Right lobe of liver (tissue), 6 donors: Measurements from ENCODE around the gene LMF2. TPM values are rescaled to one million over a fixed set of nuclear protein-coding genes. Genes with fewer than 3 reads are reported as not detected.

Source experiments
- ATAC-seq, 4 donors: fragments of 200-7000 bp; cut with Tn5 transposase; one replicate each; pipeline ENCODE4 v1.9.1; 2020; ENCODE audit warnings: mild to moderate bottlenecking in 4 of 4, moderate library complexity in 4 of 4
- DNase-seq, 3 donors: peaks; one replicate each; pipeline ENCODE4 v3.0.0-alpha.2; 2020
- H3K27ac ChIP-seq, 3 donors: fragments of 200-600 bp; one replicate each; pipeline ENCODE4 v1.8.0; 2022
- H3K27me3 ChIP-seq, 2 donors: fragments of 200-600 bp; one replicate each; pipeline ENCODE4 v1.8.0; 2022
- H3K36me3 ChIP-seq, 4 donors: fragments of 200-600 bp; sonication (generic) in 1 of 4; one replicate each; pipeline versions ENCODE4 v1.5.1 to v1.8.0; 2017 to 2022; ENCODE audit warnings: control low read depth in 1 of 4
- H3K4me1 ChIP-seq, 4 donors: fragments of 200-600 bp; sonication (generic) in 1 of 4; one replicate each; pipeline versions ENCODE4 v1.5.1 to v1.8.0; 2017 to 2022; ENCODE audit warnings: control low read depth in 1 of 4
- H3K4me3 ChIP-seq, 3 donors: fragments of 200-600 bp; one replicate each; pipeline ENCODE4 v1.8.0; 2022
- H3K9me3 ChIP-seq, 4 donors: fragments of 200-600 bp; sonication (generic) in 1 of 4; one replicate each; pipeline versions ENCODE4 v1.5.1 to v1.8.0; 2017 to 2022; ENCODE audit warnings: control low read depth in 1 of 4
- POLR2A ChIP-seq: fragments of 450-650 bp; IDR thresholded peaks from one replicate; pipeline ENCODE4 v1.6.1; 2017; ENCODE audit warnings: antibody characterized with exemption, mild to moderate bottlenecking
- WGBS: methylation state at CpG from one replicate; pipeline ENCODE4 v1.1.6; 2018; ENCODE audit warnings: low coverage, low lambda C conversion rate; ENCODE audit not compliant: insufficient coverage; ENCODE audit errors: missing lambda C conversion rate; 5-methylcytosine and 5-hydroxymethylcytosine counted together
- intact Hi-C, 2 donors: fragments of 100-400 bp; cut with DNase I; formaldehyde crosslinking; loops; one replicate each; pipeline versions ENCODE4 v1.11.2 to v1.14.1; 2022
- total RNA-seq, 6 experiments: library from RNA; depleted of rRNA in 2 of 6; stranded (reverse); fragments of >200 nt in 2 of 6; fragmentation: NEBNext Ultra II Directional in 3 of 6; extraction: Animal tissue kit (Norgen Biotek cat#: 25700) in 3 of 6; gene quantifications; one replicate each; pipeline versions ENCODE4 v1.1.0 to v1.2.4, GENCODE V29; 2016 to 2023
- TF ChIP-seq, protein P1 (sequence below), 4 donors: fragments of 200-600 bp in 3 of 4; fragments of 450-650 bp in 1 of 4; IDR thresholded peaks; one replicate each; pipeline versions ENCODE4 v1.5.1 to v1.8.0; 2016 to 2022; ENCODE audit warnings: antibody characterized with exemption in 4 of 4, mild to moderate bottlenecking in 2 of 4
- donor health status: DM: no; HTN: yes; CAD: no.
- donor health status: DM: no; HTN: no; CAD: no.
- donor health status: DM: no; HTN: no; CAD: no.
- donor health status: DM: no; HTN: yes; CAD: no.
- donor health status: DM: no; HTN: yes; CAD: no.

LMF2 gene
- total RNA-seq, 6 experiments from 2014 or later = 33.2 to 47.6 (median 41.7) TPM

DNA sequence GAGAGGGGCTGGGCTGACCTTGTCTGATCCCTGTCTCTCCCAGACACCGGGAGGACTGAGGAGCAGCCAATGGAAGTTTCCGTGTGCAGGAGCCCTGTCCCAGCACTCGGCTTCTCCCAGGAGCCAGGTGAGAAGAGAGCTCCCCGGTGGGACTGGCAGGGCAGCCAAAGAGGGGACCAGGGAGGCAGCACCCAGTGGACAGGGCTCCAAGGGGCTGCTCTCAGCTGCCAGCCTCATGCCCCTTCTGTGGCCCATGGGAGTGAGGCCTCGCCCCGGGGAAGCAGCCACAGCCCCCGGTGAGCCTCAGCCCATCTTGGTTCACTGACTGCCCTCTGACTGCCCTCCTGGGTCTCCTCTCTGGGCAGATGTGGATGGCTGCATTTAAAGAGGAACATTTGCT is 11.1 kb upstream of the LMF2 start:
- Histone ChIP-seq H3K27me3 (no peaks in the 10 kb centered on the region), H3K4me3 (no peak overlapping the region), H3K27ac (no peak overlapping the region), H3K4me1 (peaks cover 0 to 2% (median under 1%) of the 10 kb centered on the region in 4 donors), H3K36me3 (peaks cover 0 to 24% (median 7%) of the 10 kb centered on the region in 4 donors), H3K9me3 (no peaks in the 10 kb centered on the region)
- TF ChIP-seq, protein P1, sequence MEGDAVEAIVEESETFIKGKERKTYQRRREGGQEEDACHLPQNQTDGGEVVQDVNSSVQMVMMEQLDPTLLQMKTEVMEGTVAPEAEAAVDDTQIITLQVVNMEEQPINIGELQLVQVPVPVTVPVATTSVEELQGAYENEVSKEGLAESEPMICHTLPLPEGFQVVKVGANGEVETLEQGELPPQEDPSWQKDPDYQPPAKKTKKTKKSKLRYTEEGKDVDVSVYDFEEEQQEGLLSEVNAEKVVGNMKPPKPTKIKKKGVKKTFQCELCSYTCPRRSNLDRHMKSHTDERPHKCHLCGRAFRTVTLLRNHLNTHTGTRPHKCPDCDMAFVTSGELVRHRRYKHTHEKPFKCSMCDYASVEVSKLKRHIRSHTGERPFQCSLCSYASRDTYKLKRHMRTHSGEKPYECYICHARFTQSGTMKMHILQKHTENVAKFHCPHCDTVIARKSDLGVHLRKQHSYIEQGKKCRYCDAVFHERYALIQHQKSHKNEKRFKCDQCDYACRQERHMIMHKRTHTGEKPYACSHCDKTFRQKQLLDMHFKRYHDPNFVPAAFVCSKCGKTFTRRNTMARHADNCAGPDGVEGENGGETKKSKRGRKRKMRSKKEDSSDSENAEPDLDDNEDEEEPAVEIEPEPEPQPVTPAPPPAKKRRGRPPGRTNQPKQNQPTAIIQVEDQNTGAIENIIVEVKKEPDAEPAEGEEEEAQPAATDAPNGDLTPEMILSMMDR (IDR thresholded peaks at IDR 0.05) = no peak
- TF ChIP-seq POLR2A = no peak
- DNase-seq (no peak), ATAC-seq (no peak)
- WGBS = no CpG with 5 or more reads among the region's 7 CpGs
- intact Hi-C loops = no loop called here

DNA sequence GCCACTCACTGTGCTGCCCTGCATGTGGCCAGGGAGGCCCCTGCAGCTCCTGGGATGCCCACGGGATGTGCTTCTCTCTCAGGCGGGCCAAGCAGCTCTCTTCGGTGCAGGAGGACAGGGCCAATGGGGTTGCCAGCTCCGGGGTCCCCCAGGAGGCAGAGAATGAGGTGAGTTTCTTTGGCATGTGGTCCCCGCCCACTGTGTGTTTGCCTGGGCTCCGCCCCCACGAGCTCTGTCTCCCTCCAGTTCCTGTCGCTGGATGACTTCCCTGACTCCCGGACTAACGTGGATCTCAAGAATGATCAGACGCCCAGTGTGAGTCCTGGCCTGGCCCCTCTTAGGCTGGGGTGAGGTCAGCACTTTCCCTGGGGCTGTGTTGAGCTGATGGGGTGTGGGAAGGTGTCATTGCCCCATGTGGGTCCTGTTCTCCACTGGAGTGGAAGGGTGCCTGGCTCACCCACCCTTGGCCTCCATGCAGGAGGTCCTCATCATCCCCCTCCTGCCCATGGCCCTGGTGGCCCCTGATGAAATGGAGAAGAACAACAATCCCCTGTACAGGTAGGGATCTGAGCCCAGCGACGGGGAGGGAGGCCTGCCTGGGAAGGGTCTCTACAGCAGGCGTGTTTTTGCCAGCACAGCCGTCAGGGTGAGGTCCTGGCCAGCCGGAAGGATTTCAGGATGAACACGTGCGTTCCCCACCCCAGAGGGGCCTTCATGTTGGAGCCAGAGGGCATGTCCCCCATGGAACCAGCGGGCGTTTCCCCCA is 10.2 kb upstream of the LMF2 start:
- Histone ChIP-seq H3K9me3 (no peaks in the 10 kb centered on the region), H3K4me3 (no peak overlapping the region), H3K27me3 (no peaks in the 10 kb centered on the region), H3K36me3 (peaks cover 0 to 14% (median 4%) of the 10 kb centered on the region in 4 donors), H3K4me1 (no peaks in the 10 kb centered on the region), H3K27ac (no peak overlapping the region)
- WGBS = 80% methylated on average over 1 of the region's 20 CpGs
- no peak for ATAC-seq
- DNase-seq = no peak
- intact Hi-C loops = no loop called here
- no peak for TF ChIP-seq POLR2A

DNA sequence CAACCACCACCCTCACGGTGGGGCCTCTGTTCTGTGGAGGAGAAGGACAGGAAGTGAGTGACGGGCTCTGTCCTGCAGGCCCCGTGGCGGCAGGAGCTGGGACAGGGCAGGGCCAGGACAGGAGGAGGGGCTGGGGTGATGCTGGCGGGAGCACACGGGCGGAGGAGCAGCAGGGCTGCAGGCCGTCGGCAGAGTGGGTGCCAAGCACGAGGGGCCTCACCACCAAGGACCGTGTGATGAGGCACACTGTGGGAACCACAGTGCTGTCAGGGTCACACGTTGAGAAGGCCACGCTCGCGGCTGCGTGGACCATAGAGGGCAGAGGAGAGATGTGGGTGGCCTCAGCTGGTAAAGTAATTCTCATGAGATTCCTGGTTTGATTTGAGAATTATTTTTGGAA is 9.4 kb upstream of the LMF2 start:
- H3K4me1 ChIP-seq = no peaks in the 10 kb centered on the region
- DNase-seq = no peak
- no peak overlapping the region for H3K27ac ChIP-seq
- H3K4me3 ChIP-seq = no peak overlapping the region
- H3K36me3 ChIP-seq = peaks cover 0 to 7% (median 4%) of the 10 kb centered on the region in 4 donors
- ATAC-seq = peak in 1 of 4 donors; percentile 10
- intact Hi-C loops = no loop called here
- H3K9me3 ChIP-seq = no peaks in the 10 kb centered on the region
- TF ChIP-seq, protein P1 (IDR thresholded peaks at IDR 0.05) = no peak
- TF ChIP-seq POLR2A = no peak
- 81% methylated on average over 8 of the region's 16 CpGs for WGBS
- H3K27me3 ChIP-seq = no peaks in the 10 kb centered on the region

DNA sequence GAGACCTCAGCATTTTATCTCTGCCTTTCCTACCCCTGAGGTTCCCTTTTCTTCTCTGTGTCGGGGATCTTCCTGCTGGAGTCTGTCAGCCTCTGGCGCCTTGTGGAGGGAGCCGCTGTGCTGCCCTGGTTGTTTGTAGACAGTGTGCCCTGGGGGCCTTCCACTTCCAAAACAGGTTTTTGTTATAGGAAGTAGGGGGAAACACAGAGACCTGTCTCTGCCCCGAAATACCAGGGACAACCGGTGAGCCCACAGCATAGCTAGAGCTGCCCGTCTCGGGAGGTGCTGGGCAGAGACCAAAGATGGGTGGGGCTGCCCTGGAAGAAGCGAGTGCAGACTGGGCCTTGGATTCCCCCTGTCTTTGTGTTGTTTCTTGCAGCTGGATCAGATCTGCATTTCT is 8.6 kb upstream of the LMF2 start:
- H3K27me3 ChIP-seq = no peaks in the 10 kb centered on the region
- H3K4me3 ChIP-seq = no peak overlapping the region
- no peak for DNase-seq
- H3K9me3 ChIP-seq = no peaks in the 10 kb centered on the region
- intact Hi-C loops = no loop called here
- peaks cover 0 to 5% (median 3%) of the 10 kb centered on the region in 4 donors for H3K36me3 ChIP-seq
- H3K27ac ChIP-seq = no peak overlapping the region
- no peak for TF ChIP-seq POLR2A
- TF ChIP-seq, protein P1 (IDR thresholded peaks at IDR 0.05) = no peak
- no peaks in the 10 kb centered on the region for H3K4me1 ChIP-seq
- WGBS = 95% methylated on average over 4 of the region's 8 CpGs
- ATAC-seq = no peak

DNA sequence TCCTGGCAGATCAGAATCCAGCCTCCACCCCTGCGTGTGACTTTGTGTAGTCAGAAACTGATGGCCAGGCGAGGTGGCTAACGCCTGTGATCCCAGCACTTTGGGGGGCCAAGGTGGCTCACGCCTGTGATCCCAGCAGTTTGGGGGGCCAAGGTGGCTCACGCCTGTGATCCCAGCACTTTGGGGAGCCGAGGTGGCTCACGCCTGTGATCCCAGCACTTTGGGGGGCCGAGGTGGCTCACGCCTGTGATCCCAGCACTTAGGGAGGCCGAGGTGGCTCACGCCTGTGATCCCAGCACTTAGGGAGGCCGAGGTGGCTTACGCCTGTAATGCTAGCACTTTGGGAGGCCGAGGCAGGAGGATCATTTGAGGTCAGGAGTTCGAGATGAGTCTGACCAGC is 5.7 kb upstream of the LMF2 start:
- H3K9me3 ChIP-seq = no peaks in the 10 kb centered on the region
- peaks cover 0 to 10% (median 0%) of the 10 kb centered on the region in 4 donors for H3K4me1 ChIP-seq
- intact Hi-C loops = no loop called here
- no peak for DNase-seq
- no peak overlapping the region for H3K27ac ChIP-seq
- no peak overlapping the region for H3K4me3 ChIP-seq
- TF ChIP-seq POLR2A = no peak
- TF ChIP-seq, protein P1 (IDR thresholded peaks at IDR 0.05) = no peak
- no peak for ATAC-seq
- peaks cover 0 to 1% (median 0%) of the 10 kb centered on the region in 4 donors for H3K36me3 ChIP-seq
- H3K27me3 ChIP-seq = no peaks in the 10 kb centered on the region
- 96% methylated on average over 10 of the region's 15 CpGs for WGBS
